Keratinocyte (primary cell): ENCODE data around the gene PSME3. TPM values are rescaled to one million over a fixed set of nuclear protein-coding genes. Genes with fewer than 3 reads are reported as not detected.

Experiments used
- DNase-seq: peaks from one replicate; pipeline ENCODE4 v3.0.0-alpha.2; 2011; ENCODE audit warnings: low read depth, missing footprints, low spot score
- FAIRE-seq: peaks from 2 replicates; lab custom pipeline; 2011; peaks lifted over from hg19 to GRCh38; lab: Jason Lieb, UNC
- H2AFZ ChIP-seq: 2 replicates; pipeline ENCODE4 v1.6.0; 2012; ENCODE audit warnings: low read length, control low read depth, inconsistent platforms; ENCODE audit not compliant: control insufficient read depth
- H3K27ac ChIP-seq: 2 replicates; pipeline ENCODE4 v1.5.1; 2011; ENCODE audit warnings: low read length; ENCODE audit not compliant: control insufficient read depth, insufficient read depth
- H3K27me3 ChIP-seq: 3 replicates; pipeline ENCODE4 v1.6.0; 2011; ENCODE audit warnings: low read length; ENCODE audit not compliant: control insufficient read depth, insufficient read depth; ENCODE audit errors: extremely low read depth
- H3K36me3 ChIP-seq, 2 experiments: 2 replicates in 1 of 2; 3 replicates in 1 of 2; pipeline ENCODE4 v1.5.1; 2011; ENCODE audit warnings: low read length in 2 of 2, mild to moderate bottlenecking in 1 of 2; ENCODE audit not compliant: control insufficient read depth in 2 of 2, insufficient read depth in 2 of 2; ENCODE audit errors: extremely low read depth in 1 of 2
- H3K4me1 ChIP-seq: 3 replicates; pipeline ENCODE4 v1.5.1; 2011; ENCODE audit warnings: low read length; ENCODE audit not compliant: control insufficient read depth, insufficient read depth; ENCODE audit errors: extremely low read depth
- H3K4me2 ChIP-seq: 3 replicates; pipeline ENCODE4 v1.6.0; 2011; ENCODE audit warnings: low read depth, low read length; ENCODE audit not compliant: control insufficient read depth, insufficient read depth; ENCODE audit errors: extremely low read depth
- H3K4me3 ChIP-seq, 3 experiments: fragments of 200-600 bp in 1 of 3; sonication (generic) in 1 of 3; 2 replicates in 2 of 3; 3 replicates in 1 of 3; pipeline ENCODE4 v1.5.1; 2011 to 2016; ENCODE audit warnings: low read length in 3 of 3, mild to moderate bottlenecking in 3 of 3, control low read depth in 2 of 3, inconsistent platforms in 1 of 3, low read depth in 1 of 3, mixed read lengths in 1 of 3, mixed run types in 1 of 3, moderate library complexity in 1 of 3; ENCODE audit not compliant: control insufficient read depth in 2 of 3, insufficient read depth in 2 of 3; ENCODE audit errors: extremely low read depth in 1 of 3
- H3K79me2 ChIP-seq: 2 replicates; pipeline ENCODE4 v1.6.0; 2012; ENCODE audit warnings: low read length; ENCODE audit not compliant: control insufficient read depth, insufficient read depth
- H3K9ac ChIP-seq: 3 replicates; pipeline ENCODE4 v1.6.0; 2011; ENCODE audit warnings: low read length; ENCODE audit not compliant: control insufficient read depth, insufficient read depth; ENCODE audit errors: extremely low read depth
- H3K9me1 ChIP-seq: 3 replicates; pipeline ENCODE4 v1.6.0; 2011; ENCODE audit warnings: low read length; ENCODE audit not compliant: control insufficient read depth, insufficient read depth; ENCODE audit errors: extremely low read depth
- H3K9me3 ChIP-seq: 2 replicates; pipeline ENCODE4 v1.5.1; 2012; ENCODE audit warnings: low read depth, low read length; ENCODE audit not compliant: control insufficient read depth
- H4K20me1 ChIP-seq: 3 replicates; pipeline ENCODE4 v1.6.0; 2011; ENCODE audit warnings: low read length; ENCODE audit not compliant: control insufficient read depth, insufficient read depth; ENCODE audit errors: extremely low read depth
- EZH2 ChIP-seq: IDR thresholded peaks from one replicate; pipeline ENCODE4 v1.6.1; 2012; ENCODE audit warnings: inconsistent platforms, mild to moderate bottlenecking, low read length, moderate library complexity
- dilution Hi-C: fragments of 300-500 bp; cut with MboI; formaldehyde crosslinking; loops from one replicate; pipeline ENCODE4 v1.7.0; 2020; ENCODE audit warnings: low sequenced_read_pairs; ENCODE audit not compliant: extremely low pct_ligation_motif_present
- polyA plus RNA-seq, 5 experiments: library from polyadenylated mRNA; depleted of rRNA in 3 of 5; stranded (reverse) in 3 of 5; stranded (forward) in 1 of 5; unstranded in 1 of 5; fragments of >200 nt; gene quantifications; 1 replicate in 1 of 5; 2 replicates in 3 of 5; 3 replicates in 1 of 5; pipeline versions ENCODE4 v1.2.1 to v1.2.3, GENCODE V29; 2011 to 2012; ENCODE audit warnings: missing spikeins in 2 of 5, low read depth in 1 of 5, low replicate concordance in 1 of 5
- TF ChIP-seq, protein P1 (sequence below), 3 experiments: IDR thresholded peaks in 1 of 3; conservative IDR thresholded peaks in 1 of 3; optimal IDR thresholded peaks in 1 of 3; 2 replicates in 2 of 3; 3 replicates in 1 of 3; pipeline versions ENCODE3 to v1.5.1; 2011; ENCODE audit warnings: low read length in 3 of 3, mild to moderate bottlenecking in 3 of 3, moderate library complexity in 2 of 3, control low read depth in 1 of 3, inconsistent platforms in 1 of 3; ENCODE audit not compliant: insufficient read depth in 2 of 3; ENCODE audit errors: extremely low read depth in 1 of 3

Gene PSME3
- polyA plus RNA-seq, 1 donor (not counting 4 experiments of a cell fraction or from before 2014, with no cell fraction given), result 190 TPM

DNA sequence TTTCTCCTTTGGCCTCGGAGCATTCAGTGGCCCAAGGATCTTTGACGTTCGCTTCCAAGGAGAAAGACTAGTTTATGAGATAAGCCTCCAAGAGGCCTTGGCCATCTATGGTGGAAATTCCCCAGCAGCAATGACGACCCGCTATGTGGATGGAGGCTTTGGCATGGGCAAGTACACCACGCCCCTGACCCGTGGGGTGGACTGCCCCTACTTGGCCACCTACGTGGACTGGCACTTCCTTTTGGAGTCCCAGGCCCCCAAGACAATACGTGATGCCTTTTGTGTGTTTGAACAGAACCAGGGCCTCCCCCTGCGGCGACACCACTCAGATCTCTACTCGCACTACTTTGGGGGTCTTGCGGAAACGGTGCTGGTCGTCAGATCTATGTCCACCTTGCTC lies 19.2 kb downstream of the PSME3 start:
- H3K4me3 ChIP-seq, result no peak overlapping the region

DNA sequence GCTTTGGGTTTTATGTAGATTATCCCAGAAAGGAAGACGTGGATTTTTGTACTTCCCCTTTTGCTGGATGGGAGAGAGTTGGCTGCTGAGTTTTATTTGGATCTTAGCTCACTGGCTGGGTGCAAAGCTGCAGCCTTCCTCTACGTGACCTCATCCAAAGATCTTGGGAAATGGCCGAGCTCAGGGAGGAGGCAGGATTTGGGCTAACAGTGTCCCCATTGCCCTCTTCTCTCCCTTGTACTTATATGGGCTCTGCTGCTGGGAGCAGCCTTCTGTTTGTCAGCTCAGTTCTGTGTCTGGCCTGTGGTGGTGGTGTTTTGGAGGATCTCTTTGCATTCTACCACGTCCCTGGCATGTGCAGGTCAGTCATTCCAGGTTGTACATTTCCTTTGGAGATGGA lies 19.8 kb downstream of the PSME3 start:
- DNase-seq, result no peak
- Histone ChIP-seq H3K4me3 (no peak overlapping the region), H3K4me2 (no peak overlapping the region), H3K36me3 (no peaks in the 10 kb centered on the region), H3K9me3 (no peaks in the 10 kb centered on the region), H4K20me1 (no peaks in the 10 kb centered on the region), H3K9ac (no peak overlapping the region), H3K27me3 (no peaks in the 10 kb centered on the region), H3K79me2 (no peaks in the 10 kb centered on the region), H3K4me1 (no peaks in the 10 kb centered on the region), H3K27ac (no peak overlapping the region), H2AFZ (no peak overlapping the region), H3K9me1 (no peaks in the 10 kb centered on the region)
- no peak for FAIRE-seq
- dilution Hi-C loops, result no loop called here
- TF ChIP-seq, protein P1, sequence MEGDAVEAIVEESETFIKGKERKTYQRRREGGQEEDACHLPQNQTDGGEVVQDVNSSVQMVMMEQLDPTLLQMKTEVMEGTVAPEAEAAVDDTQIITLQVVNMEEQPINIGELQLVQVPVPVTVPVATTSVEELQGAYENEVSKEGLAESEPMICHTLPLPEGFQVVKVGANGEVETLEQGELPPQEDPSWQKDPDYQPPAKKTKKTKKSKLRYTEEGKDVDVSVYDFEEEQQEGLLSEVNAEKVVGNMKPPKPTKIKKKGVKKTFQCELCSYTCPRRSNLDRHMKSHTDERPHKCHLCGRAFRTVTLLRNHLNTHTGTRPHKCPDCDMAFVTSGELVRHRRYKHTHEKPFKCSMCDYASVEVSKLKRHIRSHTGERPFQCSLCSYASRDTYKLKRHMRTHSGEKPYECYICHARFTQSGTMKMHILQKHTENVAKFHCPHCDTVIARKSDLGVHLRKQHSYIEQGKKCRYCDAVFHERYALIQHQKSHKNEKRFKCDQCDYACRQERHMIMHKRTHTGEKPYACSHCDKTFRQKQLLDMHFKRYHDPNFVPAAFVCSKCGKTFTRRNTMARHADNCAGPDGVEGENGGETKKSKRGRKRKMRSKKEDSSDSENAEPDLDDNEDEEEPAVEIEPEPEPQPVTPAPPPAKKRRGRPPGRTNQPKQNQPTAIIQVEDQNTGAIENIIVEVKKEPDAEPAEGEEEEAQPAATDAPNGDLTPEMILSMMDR (optimal IDR thresholded peaks at IDR 0.05 in 1 of 3, IDR thresholded peaks at IDR 0.05 in 1 of 3, conservative IDR thresholded peaks at IDR 0.05 in 1 of 3; ENCODE audit: extremely low read depth in 1 of 3, insufficient read depth in 2 of 3, low read length in 3 of 3), result no peak
- TF ChIP-seq EZH2, result no peak

More for the DNA sequence above, 19.2 kb downstream of the PSME3 start:
- no peaks in the 10 kb centered on the region for H4K20me1 ChIP-seq
- dilution Hi-C loops, result no loop called here
- no peak for DNase-seq
- H3K27ac ChIP-seq, result no peak overlapping the region
- H3K9ac ChIP-seq, result no peak overlapping the region
- H3K27me3 ChIP-seq, result no peaks in the 10 kb centered on the region
- no peak overlapping the region for H3K4me2 ChIP-seq
- no peaks in the 10 kb centered on the region for H3K9me1 ChIP-seq
- H3K79me2 ChIP-seq, result no peaks in the 10 kb centered on the region
- TF ChIP-seq, protein P1 (optimal IDR thresholded peaks at IDR 0.05 in 1 of 3, IDR thresholded peaks at IDR 0.05 in 1 of 3, conservative IDR thresholded peaks at IDR 0.05 in 1 of 3; ENCODE audit: extremely low read depth in 1 of 3, insufficient read depth in 2 of 3, low read length in 3 of 3), result no peak
- TF ChIP-seq EZH2, result no peak
- no peaks in the 10 kb centered on the region for H3K36me3 ChIP-seq
- H2AFZ ChIP-seq, result no peak overlapping the region
- H3K9me3 ChIP-seq, result no peaks in the 10 kb centered on the region
- no peaks in the 10 kb centered on the region for H3K4me1 ChIP-seq
- no peak for FAIRE-seq
